ENCODE results near the gene LMO3.

DNA sequence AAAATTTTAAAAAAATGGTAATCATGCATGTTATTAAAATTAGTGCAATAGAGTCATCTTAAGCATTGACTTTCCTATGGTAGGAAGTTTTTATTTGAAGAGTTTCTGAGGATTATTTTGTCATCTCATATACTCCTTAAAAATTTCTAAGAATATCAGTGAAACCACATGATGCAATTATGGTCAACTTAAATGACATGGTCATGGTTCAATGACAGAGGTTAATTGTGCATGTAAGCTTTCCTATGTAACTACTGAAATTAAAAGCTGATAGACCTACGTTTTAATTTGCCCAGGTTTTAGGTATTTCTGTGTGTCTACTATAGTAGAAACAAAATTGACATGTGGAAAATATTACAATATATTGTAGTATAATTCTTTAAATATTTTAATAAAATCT is 21.0 kb upstream of the LMO3 start:
- TF ChIP-seq, protein P1, sequence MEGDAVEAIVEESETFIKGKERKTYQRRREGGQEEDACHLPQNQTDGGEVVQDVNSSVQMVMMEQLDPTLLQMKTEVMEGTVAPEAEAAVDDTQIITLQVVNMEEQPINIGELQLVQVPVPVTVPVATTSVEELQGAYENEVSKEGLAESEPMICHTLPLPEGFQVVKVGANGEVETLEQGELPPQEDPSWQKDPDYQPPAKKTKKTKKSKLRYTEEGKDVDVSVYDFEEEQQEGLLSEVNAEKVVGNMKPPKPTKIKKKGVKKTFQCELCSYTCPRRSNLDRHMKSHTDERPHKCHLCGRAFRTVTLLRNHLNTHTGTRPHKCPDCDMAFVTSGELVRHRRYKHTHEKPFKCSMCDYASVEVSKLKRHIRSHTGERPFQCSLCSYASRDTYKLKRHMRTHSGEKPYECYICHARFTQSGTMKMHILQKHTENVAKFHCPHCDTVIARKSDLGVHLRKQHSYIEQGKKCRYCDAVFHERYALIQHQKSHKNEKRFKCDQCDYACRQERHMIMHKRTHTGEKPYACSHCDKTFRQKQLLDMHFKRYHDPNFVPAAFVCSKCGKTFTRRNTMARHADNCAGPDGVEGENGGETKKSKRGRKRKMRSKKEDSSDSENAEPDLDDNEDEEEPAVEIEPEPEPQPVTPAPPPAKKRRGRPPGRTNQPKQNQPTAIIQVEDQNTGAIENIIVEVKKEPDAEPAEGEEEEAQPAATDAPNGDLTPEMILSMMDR (IDR thresholded peaks at IDR 0.05) = no peak
- no peak for TF ChIP-seq POLR2AphosphoS5 (IDR thresholded peaks at IDR 0.05)
